Ovary (tissue), 3 donors: ENCODE measurements around the gene NHSL2.

Source experiments
- CTCF ChIP-seq, 3 donors: fragments of 450-650 bp in 2 of 3; fragments of 200-600 bp in 1 of 3; IDR thresholded peaks; one replicate each; pipeline versions ENCODE4 v1.5.1 to v1.8.0; 2016 to 2022; ENCODE audit warnings: antibody characterized with exemption in 3 of 3, mild to moderate bottlenecking in 1 of 3
- EP300 ChIP-seq: sonication (generic); formaldehyde crosslinking; IDR thresholded peaks from one replicate; pipeline ENCODE4 v1.6.1; 2017; ENCODE audit warnings: antibody characterized with exemption
- POLR2A ChIP-seq: fragments of 450-650 bp; IDR thresholded peaks from one replicate; pipeline ENCODE4 v1.6.1; 2017; ENCODE audit warnings: antibody characterized with exemption, mild to moderate bottlenecking, moderate library complexity
- donor health status: DM: no; HTN: no; CAD: no.

GRCh38 chrX:72126539-72127140 lies 216.0 kb downstream of the NHSL2 start:
- TF ChIP-seq CTCF (IDR thresholded peaks at IDR 0.05) (peak; percentile 32 to 75 (median 72)), POLR2A (peak; percentile 26), EP300 (no peak)
